Activated naive CD8-positive, alpha-beta T cell treated with anti-CD3 and anti-CD28 coated beads for 36 hours (primary cell): ENCODE results near the gene KCNIP3. TPM values are rescaled to one million over a fixed set of nuclear protein-coding genes. Genes with fewer than 3 reads are reported as not detected.
"Not testable (repeated sequence)": the region's sequence is repeated elsewhere in the genome, so short reads cannot be mapped to it uniquely, and the experiment has no call there.

Source experiments
- DNase-seq: peaks from one replicate; pipeline ENCODE4 v3.0.0; 2021
- H3K27ac Mint-ChIP-seq: one replicate; pipeline ENCODE4 v1.8.0; 2022; ENCODE audit warnings: mild to moderate bottlenecking, moderate library complexity, mixed read lengths
- H3K27me3 Mint-ChIP-seq: one replicate; pipeline ENCODE4 v1.8.0; 2022; ENCODE audit warnings: mild to moderate bottlenecking, mixed read lengths
- H3K36me3 Mint-ChIP-seq: one replicate; pipeline ENCODE4 v1.8.0; 2021; ENCODE audit warnings: mild to moderate bottlenecking, mixed read lengths
- H3K4me1 Mint-ChIP-seq: one replicate; pipeline ENCODE4 v1.8.0; 2021; ENCODE audit warnings: mixed read lengths
- H3K4me3 Mint-ChIP-seq: one replicate; pipeline ENCODE4 v1.8.0; 2022; ENCODE audit warnings: mild to moderate bottlenecking, moderate library complexity, mixed read lengths
- H3K9me3 Mint-ChIP-seq: one replicate; pipeline ENCODE4 v1.8.0; 2022; ENCODE audit warnings: mixed read lengths
- total RNA-seq, 2 experiments: library from RNA; stranded (reverse); gene quantifications; one replicate each; pipeline ENCODE4 v1.2.3, GENCODE V29; 2021

The KCNIP3 gene
- total RNA-seq, 2 experiments from 2014 or later, result not detected

- H3K4me1 Mint-ChIP-seq, result no peaks in the 10 kb centered on the region
- no peaks in the 10 kb centered on the region for H3K9me3 Mint-ChIP-seq
- H3K27me3 Mint-ChIP-seq, result no peaks in the 10 kb centered on the region
- no peak overlapping the region for H3K4me3 Mint-ChIP-seq
- H3K27ac Mint-ChIP-seq, result no peak overlapping the region
- H3K36me3 Mint-ChIP-seq, result no peaks in the 10 kb centered on the region
- DNase-seq, result no peak
Measured at GRCh38 chr2:95388856-95389244, 91.7 kb downstream of the KCNIP3 start.

GRCh38 chr2:95389245-95390119, 92.3 kb downstream of the KCNIP3 start:
- Mint-ChIP-seq H3K4me1 (no peaks in the 10 kb centered on the region), H3K9me3 (no peaks in the 10 kb centered on the region), H3K27ac (no peak overlapping the region), H3K36me3 (no peaks in the 10 kb centered on the region), H3K27me3 (no peaks in the 10 kb centered on the region), H3K4me3 (no peak overlapping the region)
- DNase-seq, result peak; percentile 54

- no peak for DNase-seq
- Mint-ChIP-seq H3K27me3 (no peaks in the 10 kb centered on the region), H3K4me3 (no peak overlapping the region), H3K27ac (no peak overlapping the region), H3K4me1 (no peaks in the 10 kb centered on the region), H3K36me3 (no peaks in the 10 kb centered on the region), H3K9me3 (no peaks in the 10 kb centered on the region)
Measured at GRCh38 chr2:95390272-95390880, 93.2 kb downstream of the KCNIP3 start.

- no peaks in the 10 kb centered on the region for H3K36me3 Mint-ChIP-seq
- no peak for DNase-seq
- H3K4me3 Mint-ChIP-seq, result no peak overlapping the region
- H3K27ac Mint-ChIP-seq, result no peak overlapping the region
- no peaks in the 10 kb centered on the region for H3K4me1 Mint-ChIP-seq
- H3K27me3 Mint-ChIP-seq, result no peaks in the 10 kb centered on the region
- no peaks in the 10 kb centered on the region for H3K9me3 Mint-ChIP-seq
Measured at GRCh38 chr2:95390881-95391321, 93.8 kb downstream of the KCNIP3 start.

GRCh38 chr2:95391641-95392310, 94.6 kb downstream of the KCNIP3 start:
- H3K27ac Mint-ChIP-seq, result no peak overlapping the region
- H3K36me3 Mint-ChIP-seq, result no peaks in the 10 kb centered on the region
- no peaks in the 10 kb centered on the region for H3K4me1 Mint-ChIP-seq
- H3K9me3 Mint-ChIP-seq, result no peaks in the 10 kb centered on the region
- no peak overlapping the region for H3K4me3 Mint-ChIP-seq
- H3K27me3 Mint-ChIP-seq, result no peaks in the 10 kb centered on the region
- no peak for DNase-seq

- Mint-ChIP-seq H3K27ac (no peak overlapping the region), H3K4me3 (no peak overlapping the region), H3K4me1 (no peaks in the 10 kb centered on the region), H3K9me3 (no peaks in the 10 kb centered on the region), H3K27me3 (no peaks in the 10 kb centered on the region), H3K36me3 (no peaks in the 10 kb centered on the region)
- DNase-seq, result no peak
Measured at GRCh38 chr2:95392320-95392719, 95.2 kb downstream of the KCNIP3 start.

GRCh38 chr2:95392730-95393455, 95.7 kb downstream of the KCNIP3 start:
- no peak for DNase-seq
- H3K9me3 Mint-ChIP-seq, result no peaks in the 10 kb centered on the region
- H3K27ac Mint-ChIP-seq, result no peak overlapping the region
- no peak overlapping the region for H3K4me3 Mint-ChIP-seq
- no peaks in the 10 kb centered on the region for H3K4me1 Mint-ChIP-seq
- no peaks in the 10 kb centered on the region for H3K36me3 Mint-ChIP-seq
- H3K27me3 Mint-ChIP-seq, result no peaks in the 10 kb centered on the region

GRCh38 chr2:95393901-95394300, 96.8 kb downstream of the KCNIP3 start:
- Mint-ChIP-seq H3K9me3 (no peaks in the 10 kb centered on the region), H3K36me3 (no peaks in the 10 kb centered on the region), H3K27me3 (no peaks in the 10 kb centered on the region), H3K4me3 (no peak overlapping the region), H3K4me1 (no peaks in the 10 kb centered on the region), H3K27ac (no peak overlapping the region)
- DNase-seq, result no peak

- no peaks in the 10 kb centered on the region for H3K9me3 Mint-ChIP-seq
- peaks cover 13% of the 10 kb centered on the region for H3K4me1 Mint-ChIP-seq
- DNase-seq, result no peak
- no peaks in the 10 kb centered on the region for H3K27me3 Mint-ChIP-seq
- peaks cover 4% of the 10 kb centered on the region for H3K36me3 Mint-ChIP-seq
- H3K4me3 Mint-ChIP-seq, result no peak overlapping the region
- no peak overlapping the region for H3K27ac Mint-ChIP-seq
Measured at GRCh38 chr2:95399061-95399460, 101.9 kb downstream of the KCNIP3 start.

- Mint-ChIP-seq H3K9me3 (no peaks in the 10 kb centered on the region), H3K4me1 (peaks cover 16% of the 10 kb centered on the region), H3K36me3 (peaks cover 4% of the 10 kb centered on the region), H3K4me3 (peak overlapping the region; percentile 98), H3K27ac (peak overlapping the region; percentile 72), H3K27me3 (no peaks in the 10 kb centered on the region)
- DNase-seq, result no peak
Measured at GRCh38 chr2:95401480-95401879, 104.3 kb downstream of the KCNIP3 start.

- peaks cover 16% of the 10 kb centered on the region for H3K4me1 Mint-ChIP-seq
- peak; percentile 14 for DNase-seq
- peak overlapping the region; percentile 98 for H3K4me3 Mint-ChIP-seq
- H3K27ac Mint-ChIP-seq, result peak overlapping the region; percentile 72
- not testable (repeated sequence) for H3K27me3 Mint-ChIP-seq, H3K9me3 Mint-ChIP-seq, H3K36me3 Mint-ChIP-seq
Measured at GRCh38 chr2:95402004-95402369, 104.8 kb downstream of the KCNIP3 start.

- H3K36me3 Mint-ChIP-seq, result peaks cover 6% of the 10 kb centered on the region
Measured at GRCh38 chr2:95402370-95403203, 105.4 kb downstream of the KCNIP3 start, which contains the start of gene FAHD2A. FAHD2A (plus strand) TSS chr2:95402708; CDS start chr2:95405559, 2,851 bp downstream.

GRCh38 chr2:95403204-95403721, 106.1 kb downstream of the KCNIP3 start:
- not testable (repeated sequence) for H3K27me3 Mint-ChIP-seq, H3K9me3 Mint-ChIP-seq, H3K36me3 Mint-ChIP-seq
- Mint-ChIP-seq H3K4me3 (peak overlapping the region; percentile 98), H3K27ac (peak overlapping the region; percentile 94), H3K4me1 (peaks cover 16% of the 10 kb centered on the region)
- peak; percentile 17 for DNase-seq

More at GRCh38 chr2:95402370-95403203, 105.4 kb downstream of the KCNIP3 start, which contains the start of gene FAHD2A:
- Mint-ChIP-seq H3K9me3 (no peaks in the 10 kb centered on the region), H3K4me3 (peak within 1 kb of the TSS; percentile 98), H3K27ac (peak within 1 kb of the TSS; percentile 94), H3K4me1 (peaks cover 16% of the 10 kb centered on the region), H3K27me3 (no peaks in the 10 kb centered on the region)
- DNase-seq, result peak; percentile 96

GRCh38 chr2:95403824-95404223, 106.7 kb downstream of the KCNIP3 start:
- H3K4me3 Mint-ChIP-seq, result peak overlapping the region; percentile 98
- peaks cover 16% of the 10 kb centered on the region for H3K4me1 Mint-ChIP-seq
- H3K27ac Mint-ChIP-seq, H3K9me3 Mint-ChIP-seq, H3K27me3 Mint-ChIP-seq, H3K36me3 Mint-ChIP-seq, DNase-seq: not testable (repeated sequence)
